Measurements from ENCODE around the gene ZMIZ1.

The ZMIZ1 gene

GRCh38 chr10:79119306-79119705, 50.5 kb downstream of the ZMIZ1 start:
- DNase-seq (ENCODE audit: low spot score), result no peak

- DNase-seq (ENCODE audit: low spot score), result no peak
Observed at GRCh38 chr10:79123547-79123963, 54.8 kb downstream of the ZMIZ1 start.

- DNase-seq (ENCODE audit: low spot score), result no peak
Observed at GRCh38 chr10:79124066-79124465, 55.3 kb downstream of the ZMIZ1 start.

- no peak for DNase-seq (ENCODE audit: low spot score)
Observed at GRCh38 chr10:79125092-79125491, 56.3 kb downstream of the ZMIZ1 start.

- DNase-seq (ENCODE audit: low spot score), result no peak
Observed at GRCh38 chr10:79126351-79127080, 57.8 kb downstream of the ZMIZ1 start.

GRCh38 chr10:79127151-79127961, 58.6 kb downstream of the ZMIZ1 start:
- no peak for DNase-seq (ENCODE audit: low spot score)

GRCh38 chr10:79128241-79128922, 59.6 kb downstream of the ZMIZ1 start:
- DNase-seq (ENCODE audit: low spot score), result no peak

GRCh38 chr10:79128923-79129305, 60.1 kb downstream of the ZMIZ1 start:
- no peak for DNase-seq (ENCODE audit: low spot score)

GRCh38 chr10:79129361-79129997, 60.7 kb downstream of the ZMIZ1 start:
- DNase-seq (ENCODE audit: low spot score), result no peak

- DNase-seq (ENCODE audit: low spot score), result no peak
Observed at GRCh38 chr10:79130255-79130654, 61.5 kb downstream of the ZMIZ1 start.

- DNase-seq (ENCODE audit: low spot score), result no peak
Observed at GRCh38 chr10:79130846-79131245, 62.1 kb downstream of the ZMIZ1 start.

- DNase-seq (ENCODE audit: low spot score), result no peak
Observed at GRCh38 chr10:79131836-79132631, 63.3 kb downstream of the ZMIZ1 start.

GRCh38 chr10:79132681-79133381, 64.1 kb downstream of the ZMIZ1 start:
- DNase-seq (ENCODE audit: low spot score), result no peak

GRCh38 chr10:79133416-79133815, 64.7 kb downstream of the ZMIZ1 start:
- no peak for DNase-seq (ENCODE audit: low spot score)

- no peak for DNase-seq (ENCODE audit: low spot score)
Observed at GRCh38 chr10:79135790-79136189, 67.0 kb downstream of the ZMIZ1 start.

GRCh38 chr10:79136236-79137005, 67.7 kb downstream of the ZMIZ1 start:
- DNase-seq (ENCODE audit: low spot score), result no peak

- DNase-seq (ENCODE audit: low spot score), result no peak
Observed at GRCh38 chr10:79137300-79137756, 68.6 kb downstream of the ZMIZ1 start.

GRCh38 chr10:79137826-79138225, 69.1 kb downstream of the ZMIZ1 start:
- DNase-seq (ENCODE audit: low spot score), result peak; percentile 34

GRCh38 chr10:79138449-79139123, 69.8 kb downstream of the ZMIZ1 start:
- DNase-seq (ENCODE audit: low spot score), result no peak

All from CD4-positive, alpha-beta T cell treated with Interleukin-15 for 4 hours (primary cell).